Liver (tissue), 9 donors: ENCODE results near the gene RHBDF2. TPM values are rescaled to one million over a fixed set of nuclear protein-coding genes. Genes with fewer than 3 reads are reported as not detected.

ENCODE experiments used
- DNase-seq: peaks from one replicate; pipeline ENCODE4 v3.0.0-alpha.2; 2017; ENCODE audit warnings: low spot score
- H3K27ac ChIP-seq, 2 donors: one replicate each; pipeline ENCODE4 v1.7.0; 2013; ENCODE audit warnings: inconsistent platforms in 2 of 2, low read length in 2 of 2, control low read depth in 1 of 2, low read depth in 1 of 2, mild to moderate bottlenecking in 1 of 2
- H3K27me3 ChIP-seq, 4 donors: one replicate each; pipeline versions ENCODE4 v1.6.1 to v1.7.0; 2013; ENCODE audit warnings: low read length in 3 of 4, inconsistent platforms in 1 of 4, mild to moderate bottlenecking in 1 of 4, moderate library complexity in 1 of 4; ENCODE audit not compliant: control insufficient read depth in 4 of 4, insufficient read depth in 4 of 4
- H3K36me3 ChIP-seq, 4 donors: one replicate each; pipeline versions ENCODE4 v1.6.1 to v1.7.0; 2013; ENCODE audit warnings: low read length in 3 of 4, mild to moderate bottlenecking in 3 of 4, low read depth in 1 of 4, moderate library complexity in 1 of 4; ENCODE audit not compliant: control insufficient read depth in 4 of 4, insufficient read depth in 3 of 4
- H3K4me1 ChIP-seq, 4 donors: one replicate each; pipeline versions ENCODE4 v1.6.1 to v1.7.0; 2013; ENCODE audit warnings: low read length in 3 of 4, mild to moderate bottlenecking in 3 of 4, moderate library complexity in 1 of 4; ENCODE audit not compliant: control insufficient read depth in 4 of 4, insufficient read depth in 4 of 4
- H3K4me3 ChIP-seq, 3 donors: one replicate each; pipeline versions ENCODE4 v1.6.1 to v1.7.0; 2013; ENCODE audit warnings: low read length in 3 of 3, control low read depth in 1 of 3, low read depth in 1 of 3, mild to moderate bottlenecking in 1 of 3
- H3K9ac ChIP-seq, 2 donors: one replicate each; pipeline ENCODE4 v1.7.0; 2013; ENCODE audit warnings: low read length in 2 of 2, mild to moderate bottlenecking in 2 of 2, moderate library complexity in 2 of 2, control low read depth in 1 of 2, low read depth in 1 of 2
- H3K9me3 ChIP-seq, 4 donors: one replicate each; pipeline versions ENCODE4 v1.6.1 to v1.7.0; 2013; ENCODE audit warnings: low read length in 3 of 4; ENCODE audit not compliant: control insufficient read depth in 4 of 4
- CTCF ChIP-seq: fragments of 150-350 bp; IDR thresholded peaks from 2 replicates; pipeline ENCODE4 v1.5.1; 2017; ENCODE audit warnings: improper control_type of control experiment, low read depth, low read length; ENCODE audit not compliant: missing input control
- EGR1 ChIP-seq, 2 donors: IDR thresholded peaks; 2 replicates each; pipeline ENCODE4 v1.6.1; 2016 to 2018; ENCODE audit warnings: antibody characterized with exemption in 2 of 2, low read depth in 2 of 2
- FOXA2 ChIP-seq: IDR thresholded peaks from 2 replicates; pipeline ENCODE4 v1.6.1; 2016; ENCODE audit warnings: antibody characterized with exemption
- GABPA ChIP-seq, 2 donors: IDR thresholded peaks in 1 of 2; conservative IDR thresholded peaks in 1 of 2; 2 replicates each; pipeline ENCODE4 v1.6.1; 2016; ENCODE audit warnings: antibody characterized with exemption in 2 of 2, mild to moderate bottlenecking in 1 of 2, moderate library complexity in 1 of 2
- HNF4A ChIP-seq, 2 donors: conservative IDR thresholded peaks; 2 replicates each; pipeline ENCODE4 v1.6.1; 2016; ENCODE audit warnings: antibody characterized with exemption in 2 of 2, mild to moderate bottlenecking in 2 of 2
- HNF4G ChIP-seq: IDR thresholded peaks from 2 replicates; pipeline ENCODE4 v1.6.1; 2016; ENCODE audit warnings: antibody characterized with exemption
- JUND ChIP-seq, 2 donors: IDR thresholded peaks; 2 replicates each; pipeline ENCODE4 v1.6.1; 2016; ENCODE audit warnings: antibody characterized with exemption in 2 of 2
- MAX ChIP-seq: IDR thresholded peaks from 2 replicates; pipeline ENCODE4 v1.6.1; 2016; ENCODE audit warnings: antibody characterized with exemption
- NR2F2 ChIP-seq: IDR thresholded peaks from 2 replicates; pipeline ENCODE4 v1.6.1; 2016; ENCODE audit warnings: antibody characterized with exemption
- RAD21 ChIP-seq, 2 donors: IDR thresholded peaks; 2 replicates each; pipeline ENCODE4 v1.6.1; 2016; ENCODE audit warnings: antibody characterized with exemption in 2 of 2, mild to moderate bottlenecking in 2 of 2
- REST ChIP-seq: IDR thresholded peaks from 2 replicates; pipeline ENCODE4 v1.6.1; 2016; ENCODE audit warnings: antibody characterized with exemption, mild to moderate bottlenecking
- RXRA ChIP-seq, 2 donors: IDR thresholded peaks; 2 replicates each; pipeline ENCODE4 v1.6.1; 2017 to 2018; ENCODE audit warnings: antibody characterized with exemption in 2 of 2, mild to moderate bottlenecking in 1 of 2
- SP1 ChIP-seq: IDR thresholded peaks from 2 replicates; pipeline ENCODE4 v1.6.1; 2018; ENCODE audit warnings: antibody characterized with exemption, mild to moderate bottlenecking
- TAF1 ChIP-seq: conservative IDR thresholded peaks from 2 replicates; pipeline ENCODE4 v1.6.1; 2016; ENCODE audit warnings: antibody characterized with exemption, mild to moderate bottlenecking
- YY1 ChIP-seq: IDR thresholded peaks from 2 replicates; pipeline ENCODE4 v1.6.1; 2016; ENCODE audit warnings: antibody characterized with exemption, mild to moderate bottlenecking
- ZBTB33 ChIP-seq: IDR thresholded peaks from 2 replicates; pipeline ENCODE4 v1.6.1; 2016; ENCODE audit warnings: antibody characterized with exemption
- WGBS: extraction: QIAGEN DNeasy Blood & Tissue Kit; methylation state at CpG from one replicate; pipeline ENCODE4 v1.1.7; 2013; 5-methylcytosine and 5-hydroxymethylcytosine counted together
- polyA plus RNA-seq, 2 donors: library from polyadenylated mRNA; stranded (reverse) in 1 of 2; unstranded in 1 of 2; fragments of 200-250 nt in 1 of 2; fragments of >200 nt in 1 of 2; fragmentation: Nextera tagmentation in 1 of 2; extraction: Ambion mirVana in 1 of 2; gene quantifications; one replicate each; pipeline versions ENCODE4 v1.2.1 to v1.2.3, GENCODE V29; 2013 to 2015
- total RNA-seq, 2 donors: library from RNA; depleted of rRNA; stranded (reverse); fragments of >200 nt; gene quantifications; one replicate each; pipeline ENCODE4 v1.2.3, GENCODE V29; 2014
- donor health status: healthy.
- donor health status: healthy.
- donor health status: healthy.
- donor health status: healthy.
- donor health status: healthy.

RHBDF2 gene
- total and polyA plus RNA-seq, 4 donors = 2.9 to 6.7 (median 4.6) TPM

GRCh38 chr17:76451506-76451905 lies 49.7 kb downstream of the RHBDF2 start:
- WGBS = 85% methylated on average over 6 of the region's 6 CpGs
- Histone ChIP-seq H3K9me3 (no peaks in the 10 kb centered on the region), H3K9ac (peak overlapping the region in 1 of 2 donors; percentile 69), H3K36me3 (no peaks in the 10 kb centered on the region), H3K27me3 (no peaks in the 10 kb centered on the region), H3K4me3 (no peak overlapping the region), H3K4me1 (peaks cover 0 to 16% (median 11%) of the 10 kb centered on the region in 4 donors), H3K27ac (no peak overlapping the region)
- TF ChIP-seq HNF4G = no peak
- no peak for TF ChIP-seq EGR1 (IDR thresholded peaks at IDR 0.05; ENCODE audit: low read depth in 2 of 2)
- TF ChIP-seq RAD21 (IDR thresholded peaks at IDR 0.05) = no peak
- no peak for TF ChIP-seq REST
- TF ChIP-seq JUND (IDR thresholded peaks at IDR 0.05) = no peak
- no peak for TF ChIP-seq FOXA2
- no peak for TF ChIP-seq HNF4A (conservative IDR thresholded peaks at IDR 0.05)
- no peak for TF ChIP-seq CTCF
- no peak for TF ChIP-seq NR2F2
- TF ChIP-seq GABPA (IDR thresholded peaks at IDR 0.05 in 1 of 2, conservative IDR thresholded peaks at IDR 0.05 in 1 of 2) = no peak
- no peak for TF ChIP-seq ZBTB33
- no peak for TF ChIP-seq RXRA (IDR thresholded peaks at IDR 0.05)
- no peak for TF ChIP-seq TAF1
- TF ChIP-seq MAX = no peak
- no peak for TF ChIP-seq YY1
- DNase-seq = peak; percentile 46

GRCh38 chr17:76449126-76449525 lies 52.1 kb downstream of the RHBDF2 start:
- 97% methylated on average over 6 of the region's 6 CpGs for WGBS
- H3K4me3 ChIP-seq = no peak overlapping the region
- no peaks in the 10 kb centered on the region for H3K36me3 ChIP-seq
- H3K4me1 ChIP-seq = peaks cover 0 to 16% (median 11%) of the 10 kb centered on the region in 4 donors
- no peak for DNase-seq
- H3K27ac ChIP-seq = no peak overlapping the region
- no peaks in the 10 kb centered on the region for H3K27me3 ChIP-seq
- H3K9me3 ChIP-seq = no peaks in the 10 kb centered on the region
- no peak overlapping the region for H3K9ac ChIP-seq
- TF ChIP-seq SP1 = no peak
- no peak for TF ChIP-seq HNF4A (conservative IDR thresholded peaks at IDR 0.05)
- TF ChIP-seq FOXA2 = no peak
- TF ChIP-seq RAD21 (IDR thresholded peaks at IDR 0.05) = no peak
- no peak for TF ChIP-seq JUND (IDR thresholded peaks at IDR 0.05)
- TF ChIP-seq GABPA (IDR thresholded peaks at IDR 0.05 in 1 of 2, conservative IDR thresholded peaks at IDR 0.05 in 1 of 2) = no peak
- no peak for TF ChIP-seq CTCF
- TF ChIP-seq YY1 = no peak
- no peak for TF ChIP-seq REST
